NCI-H2227 (cell line): Measurements from ENCODE around the gene CALB2.
A peak's percentile ranks its signal among the peaks of the same experiment; 100 is the strongest.
"Not testable (repeated sequence)": the region's sequence is repeated elsewhere in the genome, so short reads cannot be mapped to it uniquely, and the experiment has no call there.

Source experiments
- DNase-seq: peaks from one replicate; lab custom pipeline; 2025; ENCODE audit not compliant: unreplicated experiment; lab: John Stamatoyannopoulos, UW

Gene CALB2, protein sequence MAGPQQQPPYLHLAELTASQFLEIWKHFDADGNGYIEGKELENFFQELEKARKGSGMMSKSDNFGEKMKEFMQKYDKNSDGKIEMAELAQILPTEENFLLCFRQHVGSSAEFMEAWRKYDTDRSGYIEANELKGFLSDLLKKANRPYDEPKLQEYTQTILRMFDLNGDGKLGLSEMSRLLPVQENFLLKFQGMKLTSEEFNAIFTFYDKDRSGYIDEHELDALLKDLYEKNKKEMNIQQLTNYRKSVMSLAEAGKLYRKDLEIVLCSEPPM

DNA sequence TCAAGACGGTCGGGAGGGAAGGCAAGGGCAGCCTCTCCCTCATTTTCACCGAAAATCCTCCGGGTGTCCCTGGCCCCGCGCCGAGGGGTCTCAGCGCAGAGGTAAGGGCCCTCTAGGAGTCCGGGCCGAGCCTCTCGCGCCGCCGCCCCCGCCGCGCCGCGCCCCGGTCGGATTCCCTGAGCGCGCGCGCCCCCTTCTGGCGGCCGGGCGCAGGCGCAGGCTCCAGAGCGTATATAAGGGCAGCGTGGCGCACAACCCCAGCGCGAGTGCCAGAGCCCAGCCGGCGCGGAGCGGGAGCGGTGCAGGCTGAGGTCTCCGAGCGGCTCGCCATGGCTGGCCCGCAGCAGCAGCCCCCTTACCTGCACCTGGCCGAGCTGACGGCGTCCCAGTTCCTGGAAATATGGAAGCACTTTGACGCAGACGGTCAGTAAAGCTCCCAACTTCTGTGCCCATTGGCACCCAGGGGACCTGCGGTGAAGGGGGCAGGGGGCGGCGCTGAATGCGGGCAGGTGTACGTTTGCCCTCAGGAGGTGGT lies at the start of gene CALB2:
Gene CALB2 (plus strand): TSS at position 260 of the 535 bp plus-strand sequence. CDS start 70 bp downstream, at position 330.
- peak; percentile 77 for DNase-seq

DNA sequence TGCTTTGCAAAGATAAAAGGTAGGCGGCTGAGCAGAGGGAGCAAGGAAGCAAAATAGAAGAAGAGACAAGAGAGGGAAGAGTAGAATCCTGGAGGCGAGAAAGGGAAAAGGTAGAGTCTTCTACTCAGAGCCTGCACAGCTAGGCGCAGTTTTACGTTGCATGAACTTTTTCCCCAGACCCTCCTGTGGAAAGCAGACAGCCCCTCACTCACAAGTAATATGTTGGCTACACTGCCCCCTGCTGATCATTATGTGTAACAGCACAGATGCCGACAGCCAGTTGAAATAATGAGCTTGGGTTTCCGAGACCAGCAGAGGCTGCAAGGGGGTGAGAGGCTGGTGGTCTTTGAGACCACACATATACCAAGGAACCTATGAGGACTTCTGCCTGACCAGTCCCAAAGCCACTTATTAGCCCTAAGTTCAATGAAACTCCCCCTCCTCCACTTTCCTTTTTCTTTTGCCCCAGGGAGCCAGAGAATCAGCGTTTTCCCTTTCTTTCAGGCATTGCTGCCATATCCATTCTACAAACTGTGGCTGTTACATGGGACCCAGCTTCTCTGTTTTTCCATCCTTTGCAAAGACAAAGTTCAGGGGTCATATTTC lies 46.9 kb upstream of the CALB2 start:
- peak; percentile 63 for DNase-seq

DNA sequence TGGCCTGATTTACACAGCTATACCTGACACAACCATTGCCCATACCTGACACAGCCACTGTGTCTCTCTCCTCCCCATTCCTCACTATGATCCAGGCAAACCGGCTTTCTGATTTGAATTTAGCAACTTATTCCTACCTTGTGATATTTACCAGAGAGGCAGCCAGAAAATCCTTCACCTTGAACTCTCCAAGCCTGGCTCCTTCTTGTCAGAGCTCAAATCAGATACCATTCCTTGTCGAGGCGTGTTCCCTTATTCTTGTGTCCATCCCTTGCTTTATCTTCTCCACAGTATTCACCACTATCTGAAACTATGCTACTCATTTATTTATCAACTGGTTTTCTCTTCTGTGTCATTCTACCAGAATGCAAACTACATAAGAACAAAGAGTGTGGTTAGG lies 44.9 kb upstream of the CALB2 start:
- DNase-seq: not testable (repeated sequence)

DNA sequence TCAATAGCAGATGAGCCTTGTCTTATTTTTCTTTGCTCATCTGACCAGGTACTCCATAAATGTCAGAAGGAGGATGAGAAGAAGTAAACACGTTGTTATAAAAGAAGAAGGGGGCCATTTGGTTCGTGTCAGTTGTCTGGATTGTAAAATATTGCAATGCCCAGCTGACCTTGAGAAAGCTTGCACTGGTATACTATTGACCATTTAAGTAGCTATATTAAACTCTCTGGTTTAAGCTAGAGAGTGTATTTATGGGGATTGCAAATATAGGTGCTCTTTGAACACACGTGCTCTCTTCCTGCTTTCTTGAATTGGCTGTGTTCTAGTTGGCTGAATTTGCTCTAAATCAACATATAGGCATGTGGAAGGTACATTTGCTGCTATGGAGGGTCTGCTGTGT lies 43.3 kb upstream of the CALB2 start:
- no peak for DNase-seq

DNA sequence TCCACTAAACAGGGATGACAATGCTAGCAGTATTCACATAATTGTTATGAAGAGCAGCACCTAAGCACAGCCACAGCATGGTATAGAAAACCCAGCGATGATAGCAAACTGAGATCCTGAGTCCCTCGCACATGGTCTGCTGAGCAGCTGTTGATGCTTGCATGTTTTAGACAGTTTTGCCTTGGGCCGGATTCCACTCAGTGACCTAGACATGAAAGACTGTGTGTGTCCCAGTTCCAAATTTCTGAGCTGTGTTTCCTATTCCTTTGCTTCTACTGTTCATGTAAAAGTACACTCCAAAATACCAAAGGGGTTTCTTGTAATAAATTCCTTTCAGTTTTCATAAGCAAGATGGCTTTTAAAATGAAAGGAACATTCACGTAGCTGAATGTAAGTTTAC lies 38.5 kb upstream of the CALB2 start:
- no peak for DNase-seq

DNA sequence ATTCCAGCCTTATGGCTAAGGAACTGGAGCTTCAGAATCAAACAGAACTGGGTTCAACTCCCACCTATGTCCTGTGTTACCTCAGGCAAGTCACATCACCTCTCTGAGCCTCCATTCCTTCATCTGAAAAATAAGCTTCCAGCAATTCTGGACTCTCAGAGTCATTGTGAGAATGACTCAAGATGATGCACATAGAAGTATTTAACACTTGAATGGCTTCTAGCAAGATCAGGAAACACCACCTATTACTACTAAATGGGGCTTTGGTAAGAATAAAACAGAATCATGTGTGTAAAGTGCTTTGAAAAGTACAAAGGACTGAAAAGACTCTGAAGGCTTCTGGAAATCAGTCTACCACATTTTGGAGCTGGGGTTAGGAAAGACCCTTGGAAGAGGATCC lies 30.8 kb upstream of the CALB2 start:
- DNase-seq: no peak

DNA sequence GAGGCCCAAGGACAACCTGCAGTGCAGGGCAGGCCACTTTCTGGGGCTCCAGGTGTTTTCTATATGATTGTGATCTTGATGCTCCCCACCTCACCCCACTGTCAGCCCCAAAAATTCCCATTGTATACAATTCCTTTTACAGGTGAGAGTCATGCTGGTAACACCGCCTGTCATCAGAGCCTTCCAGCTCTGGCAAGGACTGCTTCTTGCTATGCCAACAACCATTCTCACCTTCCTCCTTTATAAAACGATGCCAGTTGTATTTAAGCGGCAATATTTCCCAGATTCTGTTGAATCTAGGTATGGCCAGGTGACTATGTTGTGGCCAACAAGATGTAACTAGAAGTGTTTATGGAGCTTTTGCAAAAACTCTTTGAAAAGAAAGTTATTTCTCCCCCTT lies 30.4 kb upstream of the CALB2 start:
- no peak for DNase-seq

DNA sequence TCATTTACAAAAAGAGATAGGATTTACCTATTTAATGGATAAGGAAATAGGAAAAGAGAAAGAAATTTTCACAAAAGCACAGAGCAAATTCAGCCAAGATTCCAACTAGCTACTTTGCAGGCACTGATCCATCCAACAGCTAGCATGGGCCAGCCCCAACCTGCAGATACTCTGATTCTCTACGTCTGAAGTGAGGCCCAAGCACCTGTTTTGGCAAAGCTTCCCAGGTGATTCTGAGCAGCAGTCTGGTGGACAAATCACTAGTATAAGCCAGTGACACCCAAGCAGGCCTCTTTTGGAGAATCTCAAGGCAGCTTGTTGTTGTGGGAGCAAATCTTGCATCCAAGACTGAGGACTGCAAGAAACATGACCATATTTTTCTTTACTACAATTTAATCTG lies 20.9 kb upstream of the CALB2 start:
- DNase-seq: no peak

DNA sequence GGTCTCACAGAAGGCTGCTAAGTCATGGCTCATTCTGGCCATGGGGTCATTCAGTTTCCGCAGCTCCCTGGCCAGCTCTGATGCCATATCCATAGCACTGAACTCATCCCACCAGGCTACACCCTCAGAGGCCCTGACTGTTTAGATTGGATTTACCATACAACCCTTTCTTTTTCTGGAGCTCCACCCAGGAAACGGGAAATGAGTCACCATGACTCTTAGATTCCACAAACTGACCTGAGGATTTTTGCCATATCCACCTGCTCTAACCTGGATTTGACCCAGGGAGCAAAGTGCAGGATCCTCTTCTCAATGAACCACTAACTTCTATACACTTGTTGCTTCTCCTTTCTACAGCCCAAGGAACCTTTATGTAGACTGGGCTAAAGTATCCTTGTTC lies 20.3 kb upstream of the CALB2 start:
- DNase-seq: no peak

DNA sequence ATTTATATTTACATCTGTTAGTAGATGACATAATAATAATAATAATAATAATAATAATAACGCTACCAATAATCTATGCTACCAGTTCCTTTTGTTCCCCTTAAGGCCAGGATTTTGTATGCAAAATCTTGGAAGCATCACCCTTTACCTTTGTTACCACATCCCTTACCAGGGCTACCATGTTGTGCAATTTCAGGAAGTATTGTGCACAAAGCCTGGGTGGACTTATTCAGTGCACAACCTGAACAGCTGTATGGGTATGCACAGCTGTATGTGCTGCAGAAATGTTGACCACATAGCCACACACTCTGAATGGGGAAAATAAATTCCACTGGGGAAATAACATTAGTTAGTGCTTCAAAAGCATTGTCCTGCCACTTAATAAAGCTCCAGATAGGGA lies 19.9 kb upstream of the CALB2 start:
- DNase-seq: no peak

DNA sequence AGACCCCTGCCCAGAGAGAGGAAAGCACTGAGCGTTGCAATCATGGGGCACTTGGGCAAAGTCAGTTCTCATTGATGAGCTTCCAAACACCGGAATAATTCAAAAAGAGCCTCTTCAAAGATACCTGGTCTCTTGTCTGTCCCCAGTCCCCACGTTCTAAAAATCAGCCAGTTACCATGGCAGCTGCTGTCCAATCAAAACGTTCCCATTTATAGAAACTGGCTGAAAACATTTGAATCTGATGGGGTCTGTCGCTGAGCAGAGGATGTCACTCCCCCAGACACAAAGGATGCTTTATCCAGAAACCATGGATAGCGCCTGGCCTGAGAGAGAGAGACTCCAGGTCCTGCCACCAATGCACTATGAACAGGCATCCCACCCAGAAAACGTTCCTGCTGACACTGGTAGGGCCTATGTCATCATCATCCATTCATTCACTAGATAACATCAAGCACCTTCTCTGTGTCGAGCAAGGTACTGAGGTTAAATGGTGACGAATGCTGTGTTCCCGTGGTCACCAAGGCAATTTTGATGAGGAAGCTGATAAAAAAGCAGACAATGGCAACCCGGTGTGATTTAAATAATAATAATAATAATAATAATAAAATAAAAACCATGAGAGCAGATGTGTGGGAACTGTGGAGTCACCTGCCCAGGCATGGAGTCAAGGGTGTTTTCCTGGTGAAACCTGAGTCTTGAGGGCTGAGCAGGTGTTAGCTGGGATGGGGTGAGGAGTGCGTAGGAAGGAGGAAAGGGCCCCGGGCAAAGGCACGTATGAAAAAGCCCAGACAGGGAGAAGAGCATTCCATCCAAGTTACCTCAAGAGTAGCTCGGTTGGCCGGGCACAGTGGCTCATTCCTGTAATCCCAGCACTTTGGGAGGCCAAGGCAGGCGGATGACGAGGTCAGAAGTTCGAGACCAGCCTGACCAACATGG lies 19.0 kb upstream of the CALB2 start:
- no peak for DNase-seq

DNA sequence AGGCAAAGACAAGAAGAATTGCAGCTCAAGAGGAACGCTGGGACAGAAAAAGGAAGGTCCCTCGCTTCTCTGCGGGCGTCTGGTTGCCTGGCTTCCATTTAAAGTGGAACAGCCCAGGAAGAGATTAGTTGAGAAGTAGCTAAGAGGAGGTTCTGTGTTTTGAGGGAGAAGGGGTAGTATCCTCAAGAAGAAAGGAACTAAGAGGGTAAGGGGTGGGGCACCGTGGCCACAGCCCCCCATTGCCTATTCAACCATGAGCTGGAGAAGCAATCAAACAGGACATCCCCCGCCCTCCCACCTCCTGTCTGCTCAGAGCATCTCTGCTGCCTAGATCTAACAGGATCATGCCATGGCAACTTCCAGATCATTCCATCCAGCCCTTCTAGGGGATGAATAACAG lies 18.1 kb upstream of the CALB2 start:
- DNase-seq: no peak

DNA sequence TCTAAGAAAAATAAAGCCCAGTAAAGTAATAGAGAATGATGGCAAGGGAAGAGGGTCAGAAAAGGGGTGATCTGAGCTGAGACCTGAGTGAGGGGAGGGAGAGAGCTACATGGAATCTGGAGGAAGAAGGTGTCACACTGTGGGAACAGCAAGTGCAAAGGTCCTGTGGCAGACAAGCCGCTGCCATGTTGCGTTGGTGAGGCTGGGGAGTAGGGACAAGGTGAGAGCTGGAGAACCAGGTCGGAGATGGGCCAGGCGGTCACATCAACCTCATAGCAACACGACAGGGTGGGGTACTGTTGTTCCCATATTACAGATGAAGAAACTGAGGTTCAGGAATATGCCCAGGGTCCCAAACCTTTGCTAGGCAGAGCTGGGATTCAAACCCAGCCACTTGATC lies 16.6 kb upstream of the CALB2 start:
- DNase-seq: no peak

DNA sequence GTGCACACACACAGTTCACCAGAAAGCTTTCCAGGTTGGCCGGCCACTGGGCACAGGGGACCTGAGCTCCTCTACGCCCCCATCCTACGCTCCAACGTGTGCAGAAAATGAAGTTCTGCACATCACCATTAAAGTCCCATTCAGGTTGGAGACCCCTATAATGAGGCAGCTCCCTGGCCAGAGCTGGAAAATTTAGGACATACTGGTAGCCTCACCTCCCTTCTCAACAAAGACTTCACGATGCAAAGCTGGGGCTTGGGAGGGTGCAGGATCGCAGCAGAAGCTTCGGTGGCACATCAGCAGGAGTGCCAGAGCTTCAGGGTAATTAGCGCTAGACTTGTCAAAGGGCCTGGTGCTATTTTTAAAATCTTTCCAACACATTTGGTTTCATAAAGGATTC lies 15.4 kb upstream of the CALB2 start:
- DNase-seq: no peak

DNA sequence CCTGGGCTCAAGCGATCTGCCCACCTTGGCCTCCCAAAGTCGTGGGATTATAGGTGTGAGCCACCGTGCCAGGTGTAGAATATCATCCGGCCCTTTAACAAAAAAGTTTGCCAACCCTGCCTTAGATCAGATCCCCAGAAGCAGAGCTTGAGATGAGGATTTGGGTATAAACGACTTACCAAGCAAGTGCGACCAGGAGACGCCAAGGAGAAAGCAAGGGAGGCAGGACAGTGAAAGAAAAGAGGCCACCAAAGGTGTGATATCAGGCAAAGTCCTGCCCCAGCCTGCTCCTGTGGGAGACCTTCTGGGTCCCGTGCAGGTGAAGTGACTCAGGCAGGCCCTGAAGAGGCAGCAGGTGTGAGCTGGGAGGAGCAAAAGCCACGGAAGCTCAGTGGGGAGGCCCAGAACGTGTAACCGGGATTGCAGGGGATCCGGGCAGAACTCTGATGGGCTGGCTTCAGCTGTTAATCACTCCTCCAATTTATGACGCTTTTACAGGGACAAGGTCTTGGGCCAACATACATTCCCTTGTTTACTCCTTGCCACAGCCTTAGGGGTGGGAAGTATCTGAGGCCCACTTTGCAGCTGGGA lies 14.1 kb upstream of the CALB2 start:
- DNase-seq: no peak

DNA sequence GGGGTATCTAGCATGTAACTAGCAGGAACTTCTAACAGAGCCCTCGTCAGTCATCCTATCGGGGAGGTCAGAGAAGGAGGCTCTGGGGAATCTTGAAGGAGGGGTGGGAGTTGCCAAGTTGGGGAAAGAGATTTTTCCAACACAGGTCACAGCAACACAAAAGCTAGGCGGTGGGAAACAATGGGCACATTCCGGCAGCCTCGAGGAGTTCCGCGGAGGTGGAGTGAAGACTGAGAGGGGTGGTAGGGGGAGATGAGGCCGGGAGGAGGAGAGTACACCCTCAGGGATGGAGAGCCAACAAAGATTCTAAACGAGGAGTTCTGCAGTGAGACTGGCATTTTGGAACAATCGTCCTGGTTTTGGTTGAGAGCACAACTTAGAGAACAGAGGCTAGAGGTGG lies 13.5 kb upstream of the CALB2 start:
- DNase-seq: no peak

DNA sequence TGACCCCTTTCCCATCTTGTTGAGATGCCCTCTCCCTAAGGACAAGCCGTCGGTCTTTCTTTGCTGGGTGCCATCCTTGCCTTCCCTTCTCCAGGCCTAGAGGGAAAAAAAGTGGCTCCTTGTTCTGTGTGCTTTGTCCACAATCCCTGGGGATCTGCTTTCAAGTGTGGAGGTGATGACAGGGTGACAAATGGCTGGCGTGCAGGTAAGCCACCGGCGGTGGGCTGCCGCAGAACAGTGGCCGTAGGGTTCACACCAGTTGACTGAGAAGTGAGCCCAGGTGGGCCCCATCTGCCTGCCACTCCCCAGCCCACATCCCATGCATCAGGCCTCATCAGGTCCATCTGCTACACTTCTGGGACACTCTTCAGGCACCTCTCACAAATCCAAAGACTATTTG lies 11.4 kb upstream of the CALB2 start:
- peak; percentile 17 for DNase-seq

DNA sequence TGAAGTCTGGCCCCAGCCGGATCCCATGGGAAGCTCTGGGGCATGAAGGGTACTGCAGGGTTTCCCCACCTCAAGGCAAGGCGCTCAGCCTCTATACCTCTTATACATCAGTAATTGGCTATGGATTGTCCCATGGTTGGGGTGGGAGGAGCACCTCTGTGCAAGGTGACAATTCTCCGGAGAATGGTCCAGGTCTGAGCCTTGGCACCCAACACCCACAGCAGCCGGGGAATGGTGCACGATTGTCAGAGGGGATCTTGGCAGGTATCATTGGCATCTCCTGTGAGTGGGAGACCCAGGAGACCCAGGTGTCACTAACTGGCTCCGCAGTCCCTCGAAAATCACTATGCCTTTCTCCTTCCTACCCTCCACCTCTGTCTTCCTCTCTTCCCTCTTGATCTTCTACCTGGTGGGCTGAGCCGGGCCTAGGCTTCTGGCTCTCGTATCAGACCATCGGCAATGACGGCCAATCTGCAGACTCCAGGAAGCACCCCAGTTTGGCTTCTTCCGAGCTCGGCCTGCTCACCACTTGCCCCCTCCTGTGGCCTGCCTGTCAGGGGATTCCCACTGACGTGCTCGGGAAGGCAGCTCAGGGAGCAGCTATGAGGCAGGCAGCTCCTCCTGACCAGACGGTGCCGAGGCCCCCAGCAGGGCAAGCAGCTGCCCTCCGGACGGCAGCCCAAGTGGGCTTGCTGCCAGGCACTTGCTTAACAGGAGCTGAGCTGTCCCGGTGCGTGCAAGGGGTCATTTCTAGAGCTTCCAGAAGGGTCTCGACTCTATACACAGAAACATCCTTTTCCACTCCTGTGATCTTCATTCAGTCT lies 10.0 kb upstream of the CALB2 start:
- no peak for DNase-seq

DNA sequence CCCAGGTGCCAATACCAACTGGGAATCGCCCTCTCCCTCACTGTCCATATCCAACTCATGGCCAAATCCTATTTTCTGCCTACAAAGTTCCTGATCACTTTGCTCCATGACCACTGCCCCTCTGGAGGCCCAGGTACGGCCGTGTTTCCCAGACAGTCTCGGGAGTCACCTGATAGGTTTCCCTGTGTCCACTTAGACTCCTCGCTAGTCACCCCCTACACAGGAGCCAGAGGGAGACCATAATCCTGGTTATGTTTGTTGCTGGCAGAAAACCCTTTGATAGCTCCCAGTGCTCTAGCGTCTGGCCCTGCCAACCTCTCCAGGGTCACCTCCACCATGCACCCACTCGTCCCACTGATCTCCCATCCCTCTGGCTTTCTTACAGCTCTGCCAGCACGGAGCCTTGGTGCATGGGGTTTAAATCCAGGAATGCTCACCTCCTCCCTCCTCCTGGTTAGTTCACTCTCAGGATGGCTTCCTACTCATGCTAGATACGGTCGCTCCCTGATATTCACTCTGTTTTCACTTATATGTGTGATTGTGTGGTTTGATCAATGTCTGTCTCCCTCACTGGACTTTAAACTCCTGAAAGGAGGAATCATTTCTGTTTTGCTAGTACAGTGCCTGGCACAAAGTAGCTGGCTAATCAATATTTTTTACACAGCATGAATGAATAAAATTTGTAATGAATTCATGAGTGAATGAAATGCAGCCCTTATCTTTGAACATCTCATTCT lies 7.5 kb upstream of the CALB2 start:
- DNase-seq: no peak

DNA sequence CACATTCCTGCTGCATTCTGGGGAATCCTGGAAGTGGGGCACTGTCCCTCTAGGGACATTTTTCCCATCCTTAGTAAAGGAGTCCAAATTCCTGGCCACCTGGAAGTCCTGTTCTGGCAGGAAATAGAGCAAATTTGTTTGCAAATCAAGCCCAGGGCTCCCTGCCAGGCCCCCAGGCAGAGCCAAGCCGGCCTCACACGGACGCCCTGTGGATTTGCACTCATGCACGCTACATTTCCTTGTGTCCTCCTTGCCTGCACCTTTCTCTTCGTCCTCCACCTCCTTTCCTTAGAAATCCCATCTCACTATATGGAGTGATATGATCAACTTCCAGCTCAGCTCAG lies 7.0 kb upstream of the CALB2 start:
- no peak for DNase-seq
